Transverse colon (tissue), 4 donors: ENCODE measurements around the gene MTRF1. TPM values are rescaled to one million over a fixed set of nuclear protein-coding genes. Genes with fewer than 3 reads are reported as not detected.

Source experiments
- DNase-seq: peaks from one replicate; pipeline ENCODE4 v3.0.0-alpha.2; 2019
- H3K27ac ChIP-seq, 4 donors: fragments of 200-600 bp; sonication (generic); 2 replicates each; pipeline ENCODE4 v1.5.1; 2016 to 2018; ENCODE audit warnings: inconsistent platforms in 4 of 4
- H3K27me3 ChIP-seq: fragments of 200-600 bp; sonication (generic); 2 replicates; pipeline ENCODE4 v1.5.1; 2017; ENCODE audit warnings: inconsistent platforms
- H3K36me3 ChIP-seq, 4 donors: fragments of 200-600 bp; sonication (generic); 2 replicates each; pipeline ENCODE4 v1.5.1; 2017 to 2019; ENCODE audit warnings: inconsistent platforms in 4 of 4
- H3K4me1 ChIP-seq, 4 donors: fragments of 200-600 bp; sonication (generic); 2 replicates each; pipeline ENCODE4 v1.5.1; 2017 to 2020; ENCODE audit warnings: inconsistent platforms in 4 of 4
- H3K4me3 ChIP-seq, 4 donors: fragments of 200-600 bp; sonication (generic); 1 replicate in 1 of 4; 2 replicates in 3 of 4; pipeline versions ENCODE4 v1.5.1 to v1.6.1; 2017 to 2019; ENCODE audit warnings: inconsistent platforms in 4 of 4
- H3K9me3 ChIP-seq, 2 donors: fragments of 200-600 bp; sonication (generic); 2 replicates each; pipeline ENCODE4 v1.5.1; 2017 to 2019; ENCODE audit warnings: inconsistent platforms in 2 of 2
- CTCF ChIP-seq, 5 experiments: fragments of 200-600 bp in 3 of 5; fragments of 450-650 bp in 2 of 5; sonication (generic) in 3 of 5; IDR thresholded peaks; 1 replicate in 2 of 5; 2 replicates in 3 of 5; pipeline ENCODE4 v1.5.1; 2016 to 2017; ENCODE audit warnings: antibody characterized with exemption in 5 of 5, inconsistent platforms in 3 of 5, mild to moderate bottlenecking in 2 of 5, moderate library complexity in 1 of 5
- EP300 ChIP-seq: sonication (generic); formaldehyde crosslinking; IDR thresholded peaks from one replicate; pipeline ENCODE4 v1.6.1; 2017; ENCODE audit warnings: antibody characterized with exemption, low read depth
- POLR2A ChIP-seq: fragments of 450-650 bp; IDR thresholded peaks from one replicate; pipeline ENCODE4 v1.6.1; 2016; ENCODE audit warnings: antibody characterized with exemption, mild to moderate bottlenecking, moderate library complexity
- POLR2AphosphoS5 ChIP-seq, 3 donors: sonication (generic); formaldehyde crosslinking; IDR thresholded peaks; one replicate each; pipeline ENCODE4 v1.6.1; 2016; ENCODE audit warnings: antibody characterized with exemption in 3 of 3
- WGBS, 2 donors: methylation state at CpG; one replicate each; pipeline ENCODE4 v1.1.5; 2018; ENCODE audit warnings: low coverage in 1 of 2; 5-methylcytosine and 5-hydroxymethylcytosine counted together
- in situ Hi-C, 4 donors: fragments of 200-750 bp; cut with MboI; loops; one replicate each; pipeline versions ENCODE4 v1.15.0 to v1.15.1; 2017; ENCODE audit warnings: low sequenced_read_pairs in 3 of 4, low pct_ligation_motif_present in 1 of 4, low pct_unique_long_range_greater_than_20kb in 1 of 4
- intact Hi-C: fragments of 100-400 bp; cut with DNase I; formaldehyde crosslinking; loops from one replicate; pipeline ENCODE4 v1.15.1; 2023; ENCODE audit warnings: low total_unique reads
- total RNA-seq, 4 donors: library from RNA; depleted of rRNA; stranded (reverse); fragments of >200 nt; gene quantifications; one replicate each; pipeline ENCODE4 v1.1.0, GENCODE V29; 2016

Gene MTRF1
- total RNA-seq, 4 donors from 2014 or later: 7.2 to 19.7 (median 12.7) TPM

GRCh38 chr13:41196011-41196410, 67.4 kb downstream of the MTRF1 start:
- in situ Hi-C loops (loop anchor here in 2 of 4 donors (10.0 kb wide), 1 partner anchor 61 kb away; the partner anchor contains the start of gene KBTBD6 (in 2 of the 2)), intact Hi-C loops (no loop called here)
- Histone ChIP-seq H3K36me3 (no peaks in the 10 kb centered on the region), H3K4me1 (peaks cover 7 to 22% (median 8%) of the 10 kb centered on the region in 4 donors), H3K9me3 (no peaks in the 10 kb centered on the region), H3K4me3 (no peak overlapping the region), H3K27me3 (no peaks in the 10 kb centered on the region), H3K27ac (no peak overlapping the region)
- no peak for DNase-seq
- TF ChIP-seq POLR2A (no peak), CTCF (IDR thresholded peaks at IDR 0.05) (no peak), EP300 (no peak), POLR2AphosphoS5 (IDR thresholded peaks at IDR 0.05) (no peak)

GRCh38 chr13:41193919-41194824, 69.2 kb downstream of the MTRF1 start, which contains the start of gene KBTBD7:
KBTBD7 (minus strand) TSS chr13:41194569; CDS start chr13:41194257, 312 bp downstream.
- Histone ChIP-seq H3K27ac (peak within 1 kb of the TSS; percentile 86 to 92 (median 88)), H3K9me3 (no peaks in the 10 kb centered on the region), H3K36me3 (peaks cover 0 to 2% (median 0%) of the 10 kb centered on the region in 4 donors), H3K4me3 (peak within 1 kb of the TSS; percentile 54 to 85 (median 74)), H3K27me3 (no peaks in the 10 kb centered on the region), H3K4me1 (peaks cover 7 to 22% (median 10%) of the 10 kb centered on the region in 4 donors)
- DNase-seq: peak; percentile 94
- TF ChIP-seq CTCF (IDR thresholded peaks at IDR 0.05): no peak
- peak; percentile 71 to 82 (median 78) for TF ChIP-seq POLR2AphosphoS5 (IDR thresholded peaks at IDR 0.05)
- TF ChIP-seq POLR2A: peak; percentile 65
- no peak for TF ChIP-seq EP300
- in situ Hi-C loops: loop anchor here in 2 of 4 donors (10.0 kb wide), 1 partner anchor 59 kb away; the partner anchor contains the start of gene KBTBD6 (in 2 of the 2)
- WGBS, 2 donors: 13% methylated on average over 64 of the region's 66 CpGs; no CpG with 5 or more reads in 1 of the 2 donors
- intact Hi-C loops: loop anchor here (2.0 kb wide), 1 partner anchor 61 kb away; the partner anchor contains the start of gene KBTBD6

- no peak for TF ChIP-seq EP300
- TF ChIP-seq CTCF (IDR thresholded peaks at IDR 0.05): no peak
- TF ChIP-seq POLR2AphosphoS5 (IDR thresholded peaks at IDR 0.05): no peak
- TF ChIP-seq POLR2A: no peak
- no peak for DNase-seq
- peaks cover 0 to 2% (median 0%) of the 10 kb centered on the region in 4 donors for H3K36me3 ChIP-seq
- H3K27me3 ChIP-seq: no peaks in the 10 kb centered on the region
- 99% methylated on average over 18 of the region's 18 CpGs; no CpG with 5 or more reads in 1 of the 2 donors for WGBS, 2 donors
- H3K9me3 ChIP-seq: no peaks in the 10 kb centered on the region
- peak overlapping the region in 3 of 4 donors; percentile 54 to 84 (median 64) for H3K4me3 ChIP-seq
- H3K27ac ChIP-seq: peak overlapping the region; percentile 86 to 92 (median 88)
- peaks cover 7 to 22% (median 10%) of the 10 kb centered on the region in 4 donors for H3K4me1 ChIP-seq
- intact Hi-C loops (no loop called here), in situ Hi-C loops (loop anchor here in 2 of 4 donors (10.0 kb wide), 1 partner anchor 59 kb away; the partner anchor contains the start of gene KBTBD6 (in 2 of the 2))
These were observed 69.9 kb downstream of the MTRF1 start for GRCh38 chr13:41193469-41193868.

- WGBS, 2 donors: 64 to 84% methylated on average over 4 to 6 of the region's 6 CpGs
- no peak for DNase-seq
- in situ Hi-C loops: no loop called here
These were observed 74.8 kb downstream of the MTRF1 start for GRCh38 chr13:41188584-41188983.

More at GRCh38 chr13:41188584-41188983, 74.8 kb downstream of the MTRF1 start:
- Histone ChIP-seq H3K4me3 (no peak overlapping the region), H3K36me3 (peaks cover 0 to 2% (median 0%) of the 10 kb centered on the region in 4 donors), H3K4me1 (peaks cover 3 to 18% (median 10%) of the 10 kb centered on the region in 4 donors), H3K27ac (no peak overlapping the region), H3K27me3 (no peaks in the 10 kb centered on the region), H3K9me3 (no peaks in the 10 kb centered on the region)
- intact Hi-C loops: no loop called here
- no peak for TF ChIP-seq CTCF (IDR thresholded peaks at IDR 0.05)
